Ishikawa (cell line): Measurements from ENCODE around the gene TBC1D13.

Source experiments
- CEBPB ChIP-seq: IDR thresholded peaks from 2 replicates; pipeline ENCODE4 v1.6.1; 2012
- CREB1 ChIP-seq: IDR thresholded peaks from 2 replicates; pipeline ENCODE4 v1.6.1; 2012; ENCODE audit warnings: low read depth
- EGR1 ChIP-seq: IDR thresholded peaks from 2 replicates; pipeline ENCODE4 v1.6.1; 2012
- EP300 ChIP-seq: IDR thresholded peaks from 2 replicates; pipeline ENCODE4 v1.6.1; 2012; ENCODE audit warnings: borderline replicate concordance
- FOXM1 ChIP-seq: IDR thresholded peaks from 2 replicates; pipeline ENCODE4 v1.6.1; 2012; ENCODE audit warnings: low read depth, borderline replicate concordance
- NFIC ChIP-seq: IDR thresholded peaks from 2 replicates; pipeline ENCODE4 v1.6.1; 2012
- RAD21 ChIP-seq: IDR thresholded peaks from 2 replicates; pipeline ENCODE4 v1.6.1; 2012; ENCODE audit warnings: low read depth
- TAF1 ChIP-seq: IDR thresholded peaks from 2 replicates; pipeline ENCODE4 v1.6.1; 2012; ENCODE audit warnings: low read depth, mild to moderate bottlenecking
- TCF12 ChIP-seq: IDR thresholded peaks from 2 replicates; pipeline ENCODE4 v1.6.1; 2012; ENCODE audit warnings: low read depth
- TEAD4 ChIP-seq: IDR thresholded peaks from 2 replicates; pipeline ENCODE4 v1.6.1; 2012
- USF1 ChIP-seq: IDR thresholded peaks from 2 replicates; pipeline ENCODE4 v1.6.1; 2012
- YY1 ChIP-seq: IDR thresholded peaks from 2 replicates; pipeline ENCODE4 v1.6.1; 2012; ENCODE audit warnings: low read depth
- ZBTB7A ChIP-seq: IDR thresholded peaks from 2 replicates; pipeline ENCODE4 v1.6.1; 2012; ENCODE audit warnings: low read depth
- TF ChIP-seq, protein P1 (sequence below): IDR thresholded peaks from 2 replicates; pipeline ENCODE4 v1.6.1; 2012
- TF ChIP-seq, protein P2 (sequence below): IDR thresholded peaks from 2 replicates; pipeline ENCODE4 v1.6.1; 2012; ENCODE audit warnings: low read depth, mild to moderate bottlenecking

Gene TBC1D13

DNA sequence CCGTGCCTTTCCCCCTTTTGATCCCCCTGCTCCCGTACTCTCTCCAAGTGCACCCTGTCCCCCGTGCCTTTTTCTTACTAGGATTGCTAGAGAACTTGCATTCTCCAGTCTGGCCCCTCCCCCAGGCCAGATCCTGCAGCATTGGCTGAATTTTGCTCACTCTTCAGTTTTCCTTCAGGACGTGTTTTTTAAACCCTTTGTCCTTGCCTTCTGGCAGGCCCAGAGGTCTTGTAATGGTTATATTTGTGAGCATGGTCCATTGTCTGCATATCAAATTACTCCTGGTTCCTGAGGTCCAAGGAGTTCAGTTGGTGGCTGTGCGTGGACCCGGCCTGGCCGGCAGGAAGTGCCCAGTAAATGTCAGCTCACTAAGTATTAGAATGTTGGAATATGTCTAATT, 606 bp downstream of the TBC1D13 start:
- TF ChIP-seq EGR1 (no peak), FOXM1 (no peak), YY1 (no peak), EP300 (no peak), ZBTB7A (no peak), CEBPB (no peak), USF1 (no peak), TAF1 (no peak), TCF12 (no peak)
- TF ChIP-seq, protein P1, sequence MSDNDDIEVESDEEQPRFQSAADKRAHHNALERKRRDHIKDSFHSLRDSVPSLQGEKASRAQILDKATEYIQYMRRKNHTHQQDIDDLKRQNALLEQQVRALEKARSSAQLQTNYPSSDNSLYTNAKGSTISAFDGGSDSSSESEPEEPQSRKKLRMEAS = no peak

DNA sequence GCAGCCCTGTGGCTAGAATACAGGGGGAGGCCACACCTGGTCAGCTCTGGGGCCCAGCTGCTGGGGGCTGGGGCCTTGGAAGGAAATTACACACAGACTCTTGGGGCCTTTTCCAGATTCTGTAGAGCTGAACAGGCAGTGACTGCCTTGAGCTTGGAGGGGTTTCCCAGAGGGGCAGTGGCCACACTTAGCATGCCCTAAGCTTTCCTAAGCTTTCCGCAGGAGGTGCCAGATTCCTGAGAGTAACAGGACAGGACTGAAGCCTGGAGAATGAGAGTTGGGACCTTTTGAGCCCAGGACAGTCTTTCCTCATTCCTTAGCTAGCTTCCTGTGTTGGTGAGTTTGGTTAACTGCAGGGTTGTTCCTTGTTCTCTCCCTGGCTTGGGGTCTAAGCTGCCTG, 1.4 kb downstream of the TBC1D13 start:
- TF ChIP-seq, protein P1 = no peak
- TF ChIP-seq YY1 = no peak
- TF ChIP-seq EGR1 = no peak
- TF ChIP-seq NFIC = no peak
- TF ChIP-seq, protein P2, sequence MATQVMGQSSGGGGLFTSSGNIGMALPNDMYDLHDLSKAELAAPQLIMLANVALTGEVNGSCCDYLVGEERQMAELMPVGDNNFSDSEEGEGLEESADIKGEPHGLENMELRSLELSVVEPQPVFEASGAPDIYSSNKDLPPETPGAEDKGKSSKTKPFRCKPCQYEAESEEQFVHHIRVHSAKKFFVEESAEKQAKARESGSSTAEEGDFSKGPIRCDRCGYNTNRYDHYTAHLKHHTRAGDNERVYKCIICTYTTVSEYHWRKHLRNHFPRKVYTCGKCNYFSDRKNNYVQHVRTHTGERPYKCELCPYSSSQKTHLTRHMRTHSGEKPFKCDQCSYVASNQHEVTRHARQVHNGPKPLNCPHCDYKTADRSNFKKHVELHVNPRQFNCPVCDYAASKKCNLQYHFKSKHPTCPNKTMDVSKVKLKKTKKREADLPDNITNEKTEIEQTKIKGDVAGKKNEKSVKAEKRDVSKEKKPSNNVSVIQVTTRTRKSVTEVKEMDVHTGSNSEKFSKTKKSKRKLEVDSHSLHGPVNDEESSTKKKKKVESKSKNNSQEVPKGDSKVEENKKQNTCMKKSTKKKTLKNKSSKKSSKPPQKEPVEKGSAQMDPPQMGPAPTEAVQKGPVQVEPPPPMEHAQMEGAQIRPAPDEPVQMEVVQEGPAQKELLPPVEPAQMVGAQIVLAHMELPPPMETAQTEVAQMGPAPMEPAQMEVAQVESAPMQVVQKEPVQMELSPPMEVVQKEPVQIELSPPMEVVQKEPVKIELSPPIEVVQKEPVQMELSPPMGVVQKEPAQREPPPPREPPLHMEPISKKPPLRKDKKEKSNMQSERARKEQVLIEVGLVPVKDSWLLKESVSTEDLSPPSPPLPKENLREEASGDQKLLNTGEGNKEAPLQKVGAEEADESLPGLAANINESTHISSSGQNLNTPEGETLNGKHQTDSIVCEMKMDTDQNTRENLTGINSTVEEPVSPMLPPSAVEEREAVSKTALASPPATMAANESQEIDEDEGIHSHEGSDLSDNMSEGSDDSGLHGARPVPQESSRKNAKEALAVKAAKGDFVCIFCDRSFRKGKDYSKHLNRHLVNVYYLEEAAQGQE = no peak
- TF ChIP-seq TAF1 = no peak
- no peak for TF ChIP-seq CREB1
- no peak for TF ChIP-seq EP300
- TF ChIP-seq USF1 = no peak
- TF ChIP-seq CEBPB = no peak
- TF ChIP-seq TCF12 = no peak
- no peak for TF ChIP-seq ZBTB7A
- no peak for TF ChIP-seq RAD21
- TF ChIP-seq FOXM1 = no peak
- no peak for TF ChIP-seq TEAD4

DNA sequence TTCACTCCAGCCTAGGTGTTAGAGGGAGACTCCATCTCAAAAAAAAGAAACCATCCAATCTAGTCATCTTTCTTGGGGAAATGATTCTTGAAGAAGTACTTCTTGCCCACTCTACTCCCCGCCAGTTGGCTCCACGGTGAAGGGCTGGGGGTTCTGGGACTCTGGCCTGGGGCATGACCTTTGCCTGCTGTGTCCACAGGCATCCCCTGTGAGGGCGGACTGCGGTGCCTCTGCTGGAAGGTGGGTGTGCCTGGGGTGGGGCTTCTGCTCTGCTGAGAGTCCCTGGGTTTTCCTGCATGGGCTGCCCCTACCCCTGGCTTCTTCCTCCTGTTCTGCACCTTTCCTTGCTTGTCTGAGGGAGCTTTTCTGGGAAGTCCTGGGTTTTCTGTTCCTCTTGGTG, 3.5 kb downstream of the TBC1D13 start:
- TF ChIP-seq FOXM1 = no peak
- no peak for TF ChIP-seq NFIC
- TF ChIP-seq TEAD4 = no peak
- no peak for TF ChIP-seq TAF1
- no peak for TF ChIP-seq RAD21
- TF ChIP-seq, protein P2 = no peak
- no peak for TF ChIP-seq EP300
- TF ChIP-seq ZBTB7A = no peak
- TF ChIP-seq USF1 = no peak
- TF ChIP-seq, protein P1 = no peak
- TF ChIP-seq YY1 = no peak
- no peak for TF ChIP-seq CEBPB
- TF ChIP-seq EGR1 = no peak
- no peak for TF ChIP-seq TCF12
- TF ChIP-seq CREB1 = no peak

- TF ChIP-seq TEAD4 (no peak), YY1 (no peak), CREB1 (no peak), EGR1 (no peak), ZBTB7A (no peak), USF1 (no peak), FOXM1 (no peak), NFIC (no peak), CEBPB (no peak), EP300 (no peak), TAF1 (no peak), TCF12 (no peak), RAD21 (no peak)
- TF ChIP-seq, protein P1 = no peak
- TF ChIP-seq, protein P2 = no peak
Observed at GRCh38 chr9:128792134-128792533, 5.1 kb downstream of the TBC1D13 start.
